ENCODE measurements around the gene SERPINA12. TPM values are rescaled to one million over a fixed set of nuclear protein-coding genes. Genes with fewer than 3 reads are reported as not detected.

SERPINA12 gene, protein sequence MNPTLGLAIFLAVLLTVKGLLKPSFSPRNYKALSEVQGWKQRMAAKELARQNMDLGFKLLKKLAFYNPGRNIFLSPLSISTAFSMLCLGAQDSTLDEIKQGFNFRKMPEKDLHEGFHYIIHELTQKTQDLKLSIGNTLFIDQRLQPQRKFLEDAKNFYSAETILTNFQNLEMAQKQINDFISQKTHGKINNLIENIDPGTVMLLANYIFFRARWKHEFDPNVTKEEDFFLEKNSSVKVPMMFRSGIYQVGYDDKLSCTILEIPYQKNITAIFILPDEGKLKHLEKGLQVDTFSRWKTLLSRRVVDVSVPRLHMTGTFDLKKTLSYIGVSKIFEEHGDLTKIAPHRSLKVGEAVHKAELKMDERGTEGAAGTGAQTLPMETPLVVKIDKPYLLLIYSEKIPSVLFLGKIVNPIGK
- not detected in 2 replicates for total RNA-seq

DNA sequence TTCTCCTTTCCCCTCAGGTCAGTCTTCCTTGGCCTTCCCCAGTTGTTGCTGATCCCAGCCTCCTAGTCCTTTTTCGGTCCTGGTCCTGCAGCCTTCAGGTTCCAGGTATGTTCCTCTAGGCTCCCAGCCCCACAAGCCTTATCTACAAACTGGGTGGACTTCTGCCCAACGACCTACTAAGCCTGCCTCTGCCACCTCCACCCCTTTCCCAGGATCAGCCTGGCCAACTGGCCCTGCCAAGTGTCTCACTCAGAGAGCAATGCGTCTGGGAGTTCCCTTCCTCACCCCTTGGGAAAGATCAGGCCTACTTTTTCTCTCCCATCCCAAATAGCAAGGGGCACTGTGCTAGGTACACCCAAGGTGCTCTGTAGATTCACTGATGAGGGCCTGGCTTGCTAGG, at the start of gene SERPINA12:
Gene SERPINA12, minus strand, starts transcription at position 114 of the 400 bp plus-strand sequence. CDS start 11,072 bp downstream, outside the sequence.
- Mint-ChIP-seq H3K4me1 (no peaks in the 10 kb centered on the region), H3K27me3 (peaks cover 10% of the 10 kb centered on the region), H3K36me3 (ENCODE audit: low read depth) (no peaks in the 10 kb centered on the region), H3K27ac (no peak within 1 kb of the TSS), H3K9me3 (no peaks in the 10 kb centered on the region), H3K4me3 (no peak within 1 kb of the TSS)
- ChIA-PET CTCF (no interaction called here), POLR2A (no interaction called here)
- intact Hi-C loops (cut with micrococcal nuclease) = no loop called here
- no peak for ATAC-seq (ENCODE audit: low read depth)
- TF ChIP-seq, protein P1, sequence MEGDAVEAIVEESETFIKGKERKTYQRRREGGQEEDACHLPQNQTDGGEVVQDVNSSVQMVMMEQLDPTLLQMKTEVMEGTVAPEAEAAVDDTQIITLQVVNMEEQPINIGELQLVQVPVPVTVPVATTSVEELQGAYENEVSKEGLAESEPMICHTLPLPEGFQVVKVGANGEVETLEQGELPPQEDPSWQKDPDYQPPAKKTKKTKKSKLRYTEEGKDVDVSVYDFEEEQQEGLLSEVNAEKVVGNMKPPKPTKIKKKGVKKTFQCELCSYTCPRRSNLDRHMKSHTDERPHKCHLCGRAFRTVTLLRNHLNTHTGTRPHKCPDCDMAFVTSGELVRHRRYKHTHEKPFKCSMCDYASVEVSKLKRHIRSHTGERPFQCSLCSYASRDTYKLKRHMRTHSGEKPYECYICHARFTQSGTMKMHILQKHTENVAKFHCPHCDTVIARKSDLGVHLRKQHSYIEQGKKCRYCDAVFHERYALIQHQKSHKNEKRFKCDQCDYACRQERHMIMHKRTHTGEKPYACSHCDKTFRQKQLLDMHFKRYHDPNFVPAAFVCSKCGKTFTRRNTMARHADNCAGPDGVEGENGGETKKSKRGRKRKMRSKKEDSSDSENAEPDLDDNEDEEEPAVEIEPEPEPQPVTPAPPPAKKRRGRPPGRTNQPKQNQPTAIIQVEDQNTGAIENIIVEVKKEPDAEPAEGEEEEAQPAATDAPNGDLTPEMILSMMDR (IDR thresholded peaks at IDR 0.05) = no peak
- no peak for DNase-seq

DNA sequence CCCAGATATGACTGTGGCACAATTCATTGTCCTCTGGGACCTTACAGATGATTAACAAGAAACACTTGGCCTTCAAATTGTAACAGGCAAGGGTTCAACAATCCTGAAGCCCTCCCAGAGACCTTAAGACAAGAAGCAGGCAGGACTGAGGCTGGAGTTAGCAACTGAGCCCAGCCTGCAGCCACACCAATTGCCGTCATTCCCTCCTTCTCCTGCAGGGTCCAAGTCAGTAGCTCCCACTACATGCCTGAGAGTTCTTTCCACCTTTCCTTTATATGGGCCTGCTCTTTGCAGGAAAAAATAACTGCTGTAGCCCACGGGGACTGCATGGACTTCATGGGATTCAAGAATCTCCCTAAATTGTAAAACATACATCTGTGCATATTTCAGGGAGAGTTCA, 49.6 kb upstream of the SERPINA12 start:
- DNase-seq (no peak), ATAC-seq (ENCODE audit: low read depth) (no peak)
- TF ChIP-seq, protein P1 (IDR thresholded peaks at IDR 0.05) = no peak
- POLR2A ChIA-PET = no interaction called here
- Mint-ChIP-seq H3K9me3 (peaks cover 6% of the 10 kb centered on the region), H3K4me3 (no peak overlapping the region), H3K27ac (no peak overlapping the region), H3K36me3 (ENCODE audit: low read depth) (no peaks in the 10 kb centered on the region), H3K27me3 (peaks cover 9% of the 10 kb centered on the region), H3K4me1 (no peaks in the 10 kb centered on the region)
- CTCF ChIA-PET = no interaction called here
- intact Hi-C loops (cut with micrococcal nuclease) = no loop called here

DNA sequence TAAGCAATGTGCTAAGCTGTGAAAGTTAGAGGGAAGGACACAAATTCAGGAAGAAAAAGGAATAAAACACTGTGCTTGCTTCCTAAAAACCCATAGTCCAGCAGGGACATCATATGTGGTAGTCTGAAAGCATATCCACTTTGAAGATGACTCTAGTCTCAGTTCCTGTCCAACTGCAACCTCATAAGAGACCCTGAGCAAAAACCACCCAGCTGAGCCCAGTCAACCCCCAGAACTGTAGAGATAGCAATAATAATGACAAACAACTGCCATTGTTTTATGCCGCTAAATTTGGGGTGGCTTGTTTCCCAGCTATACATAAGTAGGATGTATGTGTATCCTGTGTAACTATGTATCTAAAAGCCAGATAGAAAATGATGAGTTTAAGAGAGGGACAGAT, 48.1 kb upstream of the SERPINA12 start:
- no peaks in the 10 kb centered on the region for H3K36me3 Mint-ChIP-seq (ENCODE audit: low read depth)
- ChIA-PET CTCF (interaction anchor here (0.6 to 1.4 kb wide), 2 partner anchors 9 to 1622 kb away, joined by 3 to 4 read pairs; no protein-coding TSS in a partner anchor), POLR2A (no interaction called here)
- TF ChIP-seq, protein P1 (IDR thresholded peaks at IDR 0.05) = no peak
- H3K4me1 Mint-ChIP-seq = no peaks in the 10 kb centered on the region
- peaks cover 11% of the 10 kb centered on the region for H3K9me3 Mint-ChIP-seq
- ATAC-seq (ENCODE audit: low read depth) (no peak), DNase-seq (no peak)
- intact Hi-C loops (cut with micrococcal nuclease) = no loop called here
- no peak overlapping the region for H3K27ac Mint-ChIP-seq
- no peak overlapping the region for H3K4me3 Mint-ChIP-seq
- peaks cover 12% of the 10 kb centered on the region for H3K27me3 Mint-ChIP-seq

DNA sequence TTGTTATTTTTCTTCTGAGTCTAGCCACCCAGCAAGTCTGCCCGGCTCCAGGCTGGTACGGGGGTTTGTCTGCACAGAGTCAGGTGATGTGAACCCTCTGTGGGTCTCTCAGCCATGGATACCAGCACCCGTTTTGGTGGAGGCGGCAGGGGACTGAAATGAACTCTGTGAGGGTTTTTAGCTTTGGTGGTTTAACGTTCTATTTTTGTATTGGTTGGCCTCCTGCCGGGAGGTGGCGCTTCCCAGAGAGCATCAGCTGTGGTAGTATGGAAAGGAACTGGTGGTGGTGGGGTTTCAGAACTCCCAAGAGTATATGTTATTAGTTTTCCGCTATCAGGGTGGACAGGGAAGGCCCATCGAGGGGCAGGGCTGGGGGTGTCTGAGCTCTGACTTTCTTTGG, 46.7 kb upstream of the SERPINA12 start:
- H3K4me3 Mint-ChIP-seq = no peak overlapping the region
- intact Hi-C loops (cut with micrococcal nuclease) = no loop called here
- H3K36me3 Mint-ChIP-seq (ENCODE audit: low read depth) = no peaks in the 10 kb centered on the region
- TF ChIP-seq, protein P1 (IDR thresholded peaks at IDR 0.05) = no peak
- no peaks in the 10 kb centered on the region for H3K4me1 Mint-ChIP-seq
- no peak for ATAC-seq (ENCODE audit: low read depth)
- no peak overlapping the region for H3K27ac Mint-ChIP-seq
- ChIA-PET POLR2A (no interaction called here), CTCF (no interaction called here)
- peaks cover 16% of the 10 kb centered on the region for H3K27me3 Mint-ChIP-seq
- no peak for DNase-seq
- peaks cover 11% of the 10 kb centered on the region for H3K9me3 Mint-ChIP-seq

DNA sequence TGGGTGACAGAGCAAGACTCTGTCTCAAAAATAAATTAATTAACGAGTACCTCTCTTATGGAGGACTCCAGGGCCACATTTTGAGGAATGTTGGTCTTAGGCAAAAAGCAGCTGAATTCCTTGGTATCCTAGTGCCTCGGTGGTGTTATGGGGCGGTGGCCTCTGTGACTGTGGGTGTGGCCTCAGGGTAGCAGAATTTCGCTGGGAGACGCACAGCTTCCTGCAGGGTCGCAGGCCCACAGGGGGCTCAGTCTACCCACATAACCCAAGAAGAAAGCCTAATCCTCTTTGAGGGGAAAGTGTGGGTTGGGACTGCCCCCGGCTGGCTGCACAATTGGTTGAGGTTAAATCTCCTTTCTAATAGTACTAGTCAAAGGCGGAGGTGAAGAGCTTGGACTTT, 40.8 kb upstream of the SERPINA12 start:
- ChIA-PET CTCF (interaction anchor here (1.0 kb wide), 1 partner anchor 122 kb away, joined by 3 read pairs; no protein-coding TSS in a partner anchor), POLR2A (no interaction called here)
- TF ChIP-seq, protein P1 (IDR thresholded peaks at IDR 0.05) = no peak
- H3K36me3 Mint-ChIP-seq (ENCODE audit: low read depth) = no peaks in the 10 kb centered on the region
- no peak for DNase-seq
- no peaks in the 10 kb centered on the region for H3K4me1 Mint-ChIP-seq
- H3K27me3 Mint-ChIP-seq = peaks cover 13% of the 10 kb centered on the region
- intact Hi-C loops (cut with micrococcal nuclease) = no loop called here
- H3K9me3 Mint-ChIP-seq = peaks cover 9% of the 10 kb centered on the region
- H3K4me3 Mint-ChIP-seq = no peak overlapping the region
- no peak overlapping the region for H3K27ac Mint-ChIP-seq
- ATAC-seq (ENCODE audit: low read depth) = no peak
